B cell (primary cell): ENCODE measurements around the gene ESRRA. TPM values are rescaled to one million over a fixed set of nuclear protein-coding genes. Genes with fewer than 3 reads are reported as not detected.
A peak's percentile ranks its signal among the peaks of the same experiment; 100 is the strongest.

Source experiments
- ATAC-seq: fragments of 200-7000 bp; cut with Tn5 transposase; one replicate; pipeline ENCODE4 v1.10.0; 2021; ENCODE audit warnings: low read depth, mild to moderate bottlenecking, moderate number of reproducible peaks, moderate library complexity
- CTCF ChIA-PET: fragments of 350-600 bp; sonication (Branson Sonifier 250); formaldehyde crosslinking; loops from one replicate; lab custom pipeline; 2021; ENCODE audit warnings: antibody characterized with exemption, inconsistent platforms; lab: Charles Lee
- POLR2A ChIA-PET: fragments of 350-600 bp; sonication (Branson Sonifier 250); formaldehyde crosslinking; loops from one replicate; lab custom pipeline; 2021; ENCODE audit warnings: antibody characterized with exemption; lab: Charles Lee
- DNase-seq: peaks from one replicate; pipeline ENCODE4 v3.0.0; 2013
- H2AFZ ChIP-seq: 2 replicates; pipeline ENCODE4 v1.6.1; 2012; ENCODE audit warnings: mild to moderate bottlenecking, low read depth, low read length; ENCODE audit not compliant: insufficient read depth, poor library complexity, severe bottlenecking
- H3K27ac ChIP-seq, 2 donors: 1 replicate in 1 of 2; 2 replicates in 1 of 2; pipeline ENCODE4 v1.5.1; 2012 to 2013; ENCODE audit warnings: low read length in 2 of 2, mild to moderate bottlenecking in 2 of 2, moderate library complexity in 1 of 2
- H3K27me3 ChIP-seq, 4 experiments: fragments of 200-600 bp in 1 of 4; sonication (generic) in 1 of 4; replicated peaks in 1 of 4; 1 replicate in 2 of 4; 2 replicates in 2 of 4; pipeline versions ENCODE4 v1.6.1 to v1.7.0; 2013 to 2016; ENCODE audit warnings: low read length in 3 of 4, mild to moderate bottlenecking in 2 of 4, mixed read lengths in 1 of 4, moderate library complexity in 1 of 4; ENCODE audit not compliant: insufficient read depth in 4 of 4, control insufficient read depth in 3 of 4; ENCODE audit errors: control extremely low read depth in 1 of 4
- H3K36me3 ChIP-seq, 2 experiments: replicated peaks in 1 of 2; 1 replicate in 1 of 2; 2 replicates in 1 of 2; pipeline versions ENCODE4 v1.6.1 to v1.7.1; 2013; ENCODE audit warnings: low read length in 1 of 2; ENCODE audit not compliant: insufficient read depth in 2 of 2, control insufficient read depth in 1 of 2; ENCODE audit errors: control extremely low read depth in 1 of 2, extremely low read depth in 1 of 2
- H3K4me1 ChIP-seq, 2 donors: fragments of 200-600 bp in 1 of 2; sonication (generic) in 1 of 2; 1 replicate in 1 of 2; 2 replicates in 1 of 2; pipeline versions ENCODE4 v1.5.1 to v1.6.1; 2013 to 2017; ENCODE audit warnings: low read length in 2 of 2; ENCODE audit not compliant: control insufficient read depth in 2 of 2, insufficient read depth in 2 of 2
- H3K4me2 ChIP-seq: replicated peaks from 2 replicates; pipeline ENCODE3; 2012; ENCODE audit warnings: mild to moderate bottlenecking, low read depth, low read length; ENCODE audit not compliant: poor library complexity, severe bottlenecking
- H3K4me3 ChIP-seq, 5 experiments: fragments of 200-600 bp in 1 of 5; sonication (generic) in 1 of 5; 1 replicate in 3 of 5; 2 replicates in 2 of 5; pipeline versions ENCODE4 v1.5.1 to v1.7.0; 2011 to 2016; ENCODE audit warnings: low read length in 4 of 5, mild to moderate bottlenecking in 4 of 5, low read depth in 2 of 5, control low read depth in 1 of 5, moderate library complexity in 1 of 5; ENCODE audit not compliant: insufficient read depth in 1 of 5; ENCODE audit errors: control extremely low read depth in 1 of 5, extremely low read depth in 1 of 5
- H3K79me2 ChIP-seq: fragments of 200-600 bp; sonication (generic); one replicate; pipeline ENCODE4 v1.6.0; 2016; ENCODE audit warnings: low read length; ENCODE audit not compliant: control insufficient read depth, insufficient read depth
- H3K9ac ChIP-seq: fragments of 200-600 bp; sonication (generic); 2 replicates; pipeline ENCODE4 v1.6.1; 2017; ENCODE audit warnings: mild to moderate bottlenecking, low read length, moderate library complexity
- H3K9me3 ChIP-seq, 3 donors: one replicate each; pipeline versions ENCODE4 v1.6.1 to v1.7.1; 2013; ENCODE audit warnings: low read length in 2 of 3; ENCODE audit not compliant: control insufficient read depth in 2 of 3, insufficient read depth in 1 of 3; ENCODE audit errors: control extremely low read depth in 1 of 3
- H4K20me1 ChIP-seq: 2 replicates; pipeline ENCODE4 v1.6.0; 2012; ENCODE audit warnings: mild to moderate bottlenecking, low read length; ENCODE audit not compliant: insufficient read depth, control insufficient read depth, poor library complexity, severe bottlenecking
- H3K27ac Mint-ChIP-seq: one replicate; pipeline ENCODE4 v1.8.0; 2021; ENCODE audit warnings: mixed read lengths
- H3K27me3 Mint-ChIP-seq: one replicate; pipeline ENCODE4 v1.8.0; 2021; ENCODE audit warnings: mixed read lengths
- H3K4me1 Mint-ChIP-seq: one replicate; pipeline ENCODE4 v1.8.0; 2021; ENCODE audit warnings: mixed read lengths
- H3K4me3 Mint-ChIP-seq: one replicate; pipeline ENCODE4 v1.8.0; 2021; ENCODE audit warnings: mixed read lengths
- H3K9me3 Mint-ChIP-seq: one replicate; pipeline ENCODE4 v1.8.0; 2022; ENCODE audit warnings: mixed read lengths; ENCODE audit not compliant: insufficient read depth
- WGBS: methylation state at CpG from one replicate; pipeline ENCODE4 v1.1.5; 2013; ENCODE audit warnings: missing lambda C conversion rate; ENCODE audit not compliant: insufficient coverage; 5-methylcytosine and 5-hydroxymethylcytosine counted together
- intact Hi-C: fragments of 100-400 bp; cut with micrococcal nuclease; formaldehyde crosslinking; loops from one replicate; pipeline ENCODE4 v1.10.0; 2022
- polyA plus RNA-seq: library from polyadenylated mRNA; depleted of rRNA; stranded (reverse); fragments of >200 nt; gene quantifications from 2 replicates; pipeline ENCODE4 v1.2.3, GENCODE V29; 2012
- total RNA-seq, 2 donors: library from RNA; stranded (reverse); fragments of 120-200 nt in 1 of 2; gene quantifications; 1 replicate in 1 of 2; 2 replicates in 1 of 2; pipeline versions ENCODE4 v1.2.3 to v1.2.4, GENCODE V29; 2013 to 2022
- TF ChIP-seq, protein P1 (sequence below): fragments of 200-600 bp; IDR thresholded peaks from one replicate; pipeline ENCODE4 v1.8.0; 2022; ENCODE audit warnings: antibody characterized with exemption, mild to moderate bottlenecking

The ESRRA gene
- total and polyA plus RNA-seq, 2 donors (not counting 1 experiment from before 2014, with no cell fraction given) = 16.3 to 39.6 TPM

DNA sequence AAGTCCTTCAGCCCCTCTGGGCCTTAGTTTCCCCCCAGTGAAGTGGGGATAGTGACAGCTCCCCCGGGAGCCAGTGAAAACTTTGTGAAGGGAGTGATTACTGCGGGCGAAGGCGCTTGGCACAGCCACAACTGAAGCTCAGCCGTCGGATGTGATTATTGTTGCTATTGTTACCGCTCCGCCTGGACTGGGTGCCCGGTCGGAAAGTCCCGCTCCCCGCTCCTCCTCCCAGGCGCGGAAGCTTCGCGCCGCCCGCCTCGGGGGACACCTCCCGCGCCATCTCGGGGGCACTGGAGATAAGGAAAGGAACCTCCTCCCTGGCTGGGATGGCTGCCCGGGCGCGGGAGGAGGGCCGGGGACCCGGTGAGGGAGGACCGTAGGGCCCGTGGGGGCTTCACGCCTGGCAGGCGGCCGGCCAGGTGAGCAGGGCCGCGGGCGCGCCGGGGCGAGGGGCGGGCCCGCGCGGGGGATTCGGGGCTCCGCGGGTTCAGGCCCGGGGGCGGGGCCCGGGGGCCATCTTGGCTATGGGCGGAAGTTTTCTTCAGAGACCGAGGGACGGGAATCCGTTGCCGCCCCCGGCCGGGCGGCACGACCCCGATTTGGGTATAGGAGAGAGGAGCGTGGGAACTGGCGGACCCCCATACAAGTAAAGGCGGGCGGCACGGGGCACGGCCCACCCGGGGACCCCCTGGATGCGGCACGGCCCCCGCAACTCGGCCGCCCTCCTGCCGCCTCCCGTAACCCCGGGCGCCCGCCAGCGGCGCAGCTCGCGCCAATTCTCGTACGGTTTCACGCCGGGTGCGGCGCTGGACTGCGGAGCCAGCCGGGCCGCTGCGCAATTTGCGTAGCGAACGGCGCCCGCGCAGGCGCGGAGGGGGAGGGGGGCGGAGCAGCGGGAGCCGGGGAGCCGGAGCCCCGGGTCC is 20.1 kb upstream of the ESRRA start, which contains the start of gene GPR137:
Gene GPR137 (plus strand): TSS at position 887 of the 923 bp plus-strand sequence. CDS start 677 bp downstream, outside the sequence.
- Histone ChIP-seq H4K20me1 (peaks cover 16% of the 10 kb centered on the region), H3K9ac (peak within 1 kb of the TSS; percentile 100), H3K27ac (peak within 1 kb of the TSS; percentile 100), H3K4me1 (peaks cover 13 to 18% of the 10 kb centered on the region in 2 donors), H3K9me3 (no peaks in the 10 kb centered on the region), H2AFZ (peak within 1 kb of the TSS; percentile 74), H3K36me3 (peaks cover 0 to 7% of the 10 kb centered on the region in 2 experiments), H3K27me3 (peaks cover 0 to 2% (median under 1%) of the 10 kb centered on the region in 4 experiments), H3K79me2 (peaks cover 34% of the 10 kb centered on the region), H3K4me3 (peak within 1 kb of the TSS; percentile 61 to 97 (median 90)), H3K4me2 (peak within 1 kb of the TSS; percentile 97)
- ATAC-seq = peak; percentile 65
- peak; percentile 98 for DNase-seq
- POLR2A ChIA-PET = interaction anchor here (0.9 to 5.7 kb wide), 11 partner anchors 9 to 81 kb away, joined by 3 to 67 read pairs (median 5); partner anchors contain the start of genes CATSPERZ, ESRRA, FKBP2 and PLCB3
- H3K27me3 Mint-ChIP-seq = no peaks in the 10 kb centered on the region
- CTCF ChIA-PET = interaction anchor here (0.6 to 4.6 kb wide), 12 partner anchors 10 to 188 kb away, joined by 3 to 33 read pairs (median 5); partner anchors contain the start of genes CATSPERZ, PLCB3, PPP1R14B and PRDX5
- H3K4me3 Mint-ChIP-seq = peak within 1 kb of the TSS; percentile 90
- peak within 1 kb of the TSS; percentile 96 for H3K27ac Mint-ChIP-seq
- under 1% methylated on average over 97 of the region's 102 CpGs for WGBS
- H3K4me1 Mint-ChIP-seq = peaks cover 20% of the 10 kb centered on the region
- no peaks in the 10 kb centered on the region for H3K9me3 Mint-ChIP-seq
- intact Hi-C loops = loop anchor here (1.0 to 2.0 kb wide), 8 partner anchors 15 to 100 kb away; partner anchors contain the start of genes DNAJC4, ESRRA, FKBP2 and PLCB3
- TF ChIP-seq, protein P1, sequence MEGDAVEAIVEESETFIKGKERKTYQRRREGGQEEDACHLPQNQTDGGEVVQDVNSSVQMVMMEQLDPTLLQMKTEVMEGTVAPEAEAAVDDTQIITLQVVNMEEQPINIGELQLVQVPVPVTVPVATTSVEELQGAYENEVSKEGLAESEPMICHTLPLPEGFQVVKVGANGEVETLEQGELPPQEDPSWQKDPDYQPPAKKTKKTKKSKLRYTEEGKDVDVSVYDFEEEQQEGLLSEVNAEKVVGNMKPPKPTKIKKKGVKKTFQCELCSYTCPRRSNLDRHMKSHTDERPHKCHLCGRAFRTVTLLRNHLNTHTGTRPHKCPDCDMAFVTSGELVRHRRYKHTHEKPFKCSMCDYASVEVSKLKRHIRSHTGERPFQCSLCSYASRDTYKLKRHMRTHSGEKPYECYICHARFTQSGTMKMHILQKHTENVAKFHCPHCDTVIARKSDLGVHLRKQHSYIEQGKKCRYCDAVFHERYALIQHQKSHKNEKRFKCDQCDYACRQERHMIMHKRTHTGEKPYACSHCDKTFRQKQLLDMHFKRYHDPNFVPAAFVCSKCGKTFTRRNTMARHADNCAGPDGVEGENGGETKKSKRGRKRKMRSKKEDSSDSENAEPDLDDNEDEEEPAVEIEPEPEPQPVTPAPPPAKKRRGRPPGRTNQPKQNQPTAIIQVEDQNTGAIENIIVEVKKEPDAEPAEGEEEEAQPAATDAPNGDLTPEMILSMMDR = no peak
